Neural cell (in vitro differentiated cells): ENCODE measurements around the gene PNMA8C. TPM values are rescaled to one million over a fixed set of nuclear protein-coding genes. Genes with fewer than 3 reads are reported as not detected.
A peak's percentile ranks its signal among the peaks of the same experiment; 100 is the strongest.

ENCODE experiments used
- H2AFZ ChIP-seq: fragments of 200-600, 300-800 bp; sonication (generic), shearing (Covaris generic); 2 replicates; pipeline ENCODE4 v1.6.0; 2014; ENCODE audit warnings: low read depth, mild to moderate bottlenecking, antibody characterized with exemption, low read length, moderate library complexity
- H3F3A ChIP-seq: fragments of 200-600 bp; shearing (Covaris generic); 2 replicates; pipeline ENCODE4 v1.6.1; 2016; ENCODE audit warnings: mild to moderate bottlenecking, moderate library complexity, mixed read lengths, antibody characterized with exemption, low read length; ENCODE audit not compliant: insufficient read depth, poor library complexity, severe bottlenecking
- H3K27ac ChIP-seq: fragments of 200-600, 300-800 bp; sonication (generic), shearing (Covaris generic); 2 replicates; pipeline ENCODE4 v1.5.1; 2014; ENCODE audit warnings: mild to moderate bottlenecking, low read length, moderate library complexity
- H3K27me3 ChIP-seq: fragments of 300-800, 200-600 bp; sonication (generic), shearing (Covaris generic); 2 replicates; pipeline ENCODE4 v1.6.0; 2014; ENCODE audit warnings: mild to moderate bottlenecking, low read depth, low read length, moderate library complexity; ENCODE audit not compliant: insufficient read depth
- H3K36me3 ChIP-seq: fragments of 300-800, 200-600 bp; sonication (generic), shearing (Covaris generic); 2 replicates; pipeline ENCODE4 v1.5.1; 2014; ENCODE audit warnings: mild to moderate bottlenecking, antibody characterized with exemption, low read length, moderate library complexity; ENCODE audit not compliant: insufficient read depth
- H3K4me2 ChIP-seq: fragments of 300-800, 200-600 bp; sonication (generic), shearing (Covaris generic); 2 replicates; pipeline ENCODE4 v1.6.0; 2014; ENCODE audit warnings: mild to moderate bottlenecking, low read length
- H3K4me3 ChIP-seq: fragments of 300-800, 200-600 bp; sonication (generic), shearing (Covaris generic); 2 replicates; pipeline ENCODE4 v1.5.1; 2014; ENCODE audit warnings: mild to moderate bottlenecking, low read length, moderate library complexity
- H3K79me2 ChIP-seq: fragments of 200-600 bp; shearing (Covaris generic); replicated peaks from 2 replicates; pipeline ENCODE4 v1.6.0; 2014; ENCODE audit warnings: mild to moderate bottlenecking, low read length, moderate library complexity; ENCODE audit not compliant: insufficient read depth
- H3K9ac ChIP-seq: fragments of 300-800, 200-600 bp; sonication (generic), shearing (Covaris generic); 2 replicates; pipeline ENCODE4 v1.6.1; 2016; ENCODE audit warnings: mild to moderate bottlenecking, low read length, mixed read lengths
- H3K9me2 ChIP-seq: fragments of 200-600 bp; shearing (Covaris generic); 2 replicates; pipeline ENCODE4 v1.6.1; 2016; ENCODE audit warnings: mild to moderate bottlenecking, low read length, mixed read lengths; ENCODE audit not compliant: insufficient read depth
- H3K9me3 ChIP-seq: fragments of 200-600, 300-800 bp; sonication (generic), shearing (Covaris generic); 2 replicates; pipeline ENCODE4 v1.6.1; 2016; ENCODE audit warnings: mild to moderate bottlenecking, mixed run types, low read length, moderate library complexity, mixed read lengths
- H4K20me1 ChIP-seq: fragments of 200-600 bp; shearing (Covaris generic); 2 replicates; pipeline ENCODE4 v1.6.1; 2016; ENCODE audit warnings: mild to moderate bottlenecking, mixed run types; ENCODE audit not compliant: insufficient read depth
- EP300 ChIP-seq: fragments of 450-650 bp; conservative IDR thresholded peaks from 2 replicates; pipeline ENCODE4 v1.6.1; 2014; ENCODE audit warnings: antibody characterized with exemption, mild to moderate bottlenecking, moderate library complexity; ENCODE audit not compliant: poor library complexity, severe bottlenecking
- EZH2 ChIP-seq: fragments of 200-600, 300-800 bp; shearing (Covaris generic), sonication (generic); IDR thresholded peaks from 2 replicates; pipeline ENCODE4 v1.6.1; 2014; ENCODE audit warnings: antibody characterized with exemption, low read length, borderline replicate concordance, mild to moderate bottlenecking; ENCODE audit not compliant: insufficient read depth, poor library complexity, severe bottlenecking
- MXI1 ChIP-seq: fragments of 450-650 bp; conservative IDR thresholded peaks from 2 replicates; pipeline ENCODE4 v1.6.1; 2014; ENCODE audit warnings: antibody characterized with exemption, mild to moderate bottlenecking; ENCODE audit not compliant: poor library complexity, severe bottlenecking
- POLR2AphosphoS5 ChIP-seq: IDR thresholded peaks from 2 replicates; pipeline ENCODE4 v1.6.1; 2012
- RAD21 ChIP-seq: fragments of 450-650 bp; conservative IDR thresholded peaks from 2 replicates; pipeline ENCODE4 v1.6.1; 2014; ENCODE audit warnings: antibody characterized with exemption, mild to moderate bottlenecking, moderate library complexity
- SMC3 ChIP-seq: fragments of 450-650 bp; conservative IDR thresholded peaks from 2 replicates; pipeline ENCODE4 v1.6.1; 2014; ENCODE audit warnings: antibody characterized with exemption, mild to moderate bottlenecking, moderate library complexity; ENCODE audit not compliant: poor library complexity
- TAF1 ChIP-seq: IDR thresholded peaks from 2 replicates; pipeline ENCODE4 v1.6.1; 2012; ENCODE audit warnings: low read depth
- polyA plus RNA-seq: library from polyadenylated mRNA; depleted of rRNA; stranded (reverse); fragments of >200 nt; gene quantifications from 2 replicates; pipeline ENCODE4 v1.2.3, GENCODE V29; 2014
- TF ChIP-seq, protein P1 (sequence below): fragments of 450-650 bp; IDR thresholded peaks from 2 replicates; pipeline ENCODE4 v1.5.1; 2014; ENCODE audit warnings: antibody characterized with exemption, mild to moderate bottlenecking, moderate library complexity; ENCODE audit not compliant: poor library complexity, severe bottlenecking
- TF ChIP-seq, protein P2 (sequence below): IDR thresholded peaks from 2 replicates; pipeline ENCODE4 v1.6.1; 2012; ENCODE audit warnings: borderline replicate concordance

Gene PNMA8C
- polyA plus RNA-seq, 1 donor from 2014 or later = 17.2 TPM

DNA sequence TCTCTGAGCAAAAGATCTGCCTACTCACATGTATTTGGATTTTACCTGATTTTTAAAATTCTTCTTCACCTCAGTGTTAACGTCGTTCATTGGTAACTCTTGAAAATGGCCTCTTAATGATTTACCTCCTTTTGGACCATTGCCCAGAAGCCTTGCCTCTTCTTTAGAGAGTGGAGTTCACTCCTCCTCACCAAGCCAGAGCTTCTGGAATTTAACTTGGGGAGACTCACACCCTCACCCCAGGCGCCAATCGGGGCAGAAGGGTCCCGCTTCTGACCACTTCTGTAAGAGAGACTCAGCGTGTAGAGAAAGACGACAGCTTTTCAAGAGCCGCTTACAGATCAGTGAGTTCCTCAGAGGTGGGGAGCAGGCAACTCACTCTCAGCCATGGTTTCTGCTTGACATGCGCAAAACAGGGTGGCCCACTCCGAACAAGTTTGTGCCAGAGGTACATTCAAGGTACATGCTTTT lies 2.7 kb downstream of the PNMA8C start:
- Histone ChIP-seq H4K20me1 (no peaks in the 10 kb centered on the region), H3K27ac (peak overlapping the region; percentile 71), H3K27me3 (no peaks in the 10 kb centered on the region), H3K9me3 (no peaks in the 10 kb centered on the region), H3K9ac (peak overlapping the region; percentile 83), H2AFZ (no peak overlapping the region), H3K9me2 (no peaks in the 10 kb centered on the region), H3K36me3 (no peaks in the 10 kb centered on the region), H3K4me2 (peak overlapping the region; percentile 59), H3K79me2 (peaks cover 25% of the 10 kb centered on the region), H3F3A (no peaks in the 10 kb centered on the region), H3K4me3 (peak overlapping the region; percentile 79)
- no peak for TF ChIP-seq RAD21
- TF ChIP-seq, protein P1, sequence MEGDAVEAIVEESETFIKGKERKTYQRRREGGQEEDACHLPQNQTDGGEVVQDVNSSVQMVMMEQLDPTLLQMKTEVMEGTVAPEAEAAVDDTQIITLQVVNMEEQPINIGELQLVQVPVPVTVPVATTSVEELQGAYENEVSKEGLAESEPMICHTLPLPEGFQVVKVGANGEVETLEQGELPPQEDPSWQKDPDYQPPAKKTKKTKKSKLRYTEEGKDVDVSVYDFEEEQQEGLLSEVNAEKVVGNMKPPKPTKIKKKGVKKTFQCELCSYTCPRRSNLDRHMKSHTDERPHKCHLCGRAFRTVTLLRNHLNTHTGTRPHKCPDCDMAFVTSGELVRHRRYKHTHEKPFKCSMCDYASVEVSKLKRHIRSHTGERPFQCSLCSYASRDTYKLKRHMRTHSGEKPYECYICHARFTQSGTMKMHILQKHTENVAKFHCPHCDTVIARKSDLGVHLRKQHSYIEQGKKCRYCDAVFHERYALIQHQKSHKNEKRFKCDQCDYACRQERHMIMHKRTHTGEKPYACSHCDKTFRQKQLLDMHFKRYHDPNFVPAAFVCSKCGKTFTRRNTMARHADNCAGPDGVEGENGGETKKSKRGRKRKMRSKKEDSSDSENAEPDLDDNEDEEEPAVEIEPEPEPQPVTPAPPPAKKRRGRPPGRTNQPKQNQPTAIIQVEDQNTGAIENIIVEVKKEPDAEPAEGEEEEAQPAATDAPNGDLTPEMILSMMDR = no peak
- no peak for TF ChIP-seq EZH2
- TF ChIP-seq POLR2AphosphoS5 = no peak

DNA sequence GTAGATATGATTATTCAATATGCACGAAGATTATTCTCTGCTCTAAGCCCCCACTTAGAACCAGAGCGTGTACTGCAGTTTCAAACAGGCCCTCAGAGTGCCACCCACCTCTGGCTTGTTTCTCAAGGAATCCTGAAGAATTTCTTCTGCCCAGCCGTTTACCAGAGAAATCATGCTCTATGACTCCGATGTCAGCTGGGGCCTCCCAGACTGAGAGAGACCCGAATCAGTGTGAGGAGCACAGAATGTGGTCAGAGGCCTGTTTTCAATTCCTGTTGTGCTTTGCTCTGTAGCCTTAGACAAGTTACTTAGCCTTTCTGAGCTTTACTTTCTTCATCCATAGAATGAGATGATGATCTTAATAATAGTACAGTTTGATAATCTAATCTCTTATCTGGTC lies 5.5 kb downstream of the PNMA8C start:
- Histone ChIP-seq H3K36me3 (no peaks in the 10 kb centered on the region), H3K4me2 (no peak overlapping the region), H3K27me3 (no peaks in the 10 kb centered on the region), H4K20me1 (no peaks in the 10 kb centered on the region), H3K27ac (no peak overlapping the region), H3K9me3 (no peaks in the 10 kb centered on the region), H3K9ac (no peak overlapping the region), H3F3A (no peaks in the 10 kb centered on the region), H2AFZ (no peak overlapping the region), H3K79me2 (peaks cover 15% of the 10 kb centered on the region), H3K4me3 (no peak overlapping the region), H3K9me2 (no peaks in the 10 kb centered on the region)
- TF ChIP-seq TAF1 (no peak), EZH2 (no peak), SMC3 (no peak)
- TF ChIP-seq, protein P2, sequence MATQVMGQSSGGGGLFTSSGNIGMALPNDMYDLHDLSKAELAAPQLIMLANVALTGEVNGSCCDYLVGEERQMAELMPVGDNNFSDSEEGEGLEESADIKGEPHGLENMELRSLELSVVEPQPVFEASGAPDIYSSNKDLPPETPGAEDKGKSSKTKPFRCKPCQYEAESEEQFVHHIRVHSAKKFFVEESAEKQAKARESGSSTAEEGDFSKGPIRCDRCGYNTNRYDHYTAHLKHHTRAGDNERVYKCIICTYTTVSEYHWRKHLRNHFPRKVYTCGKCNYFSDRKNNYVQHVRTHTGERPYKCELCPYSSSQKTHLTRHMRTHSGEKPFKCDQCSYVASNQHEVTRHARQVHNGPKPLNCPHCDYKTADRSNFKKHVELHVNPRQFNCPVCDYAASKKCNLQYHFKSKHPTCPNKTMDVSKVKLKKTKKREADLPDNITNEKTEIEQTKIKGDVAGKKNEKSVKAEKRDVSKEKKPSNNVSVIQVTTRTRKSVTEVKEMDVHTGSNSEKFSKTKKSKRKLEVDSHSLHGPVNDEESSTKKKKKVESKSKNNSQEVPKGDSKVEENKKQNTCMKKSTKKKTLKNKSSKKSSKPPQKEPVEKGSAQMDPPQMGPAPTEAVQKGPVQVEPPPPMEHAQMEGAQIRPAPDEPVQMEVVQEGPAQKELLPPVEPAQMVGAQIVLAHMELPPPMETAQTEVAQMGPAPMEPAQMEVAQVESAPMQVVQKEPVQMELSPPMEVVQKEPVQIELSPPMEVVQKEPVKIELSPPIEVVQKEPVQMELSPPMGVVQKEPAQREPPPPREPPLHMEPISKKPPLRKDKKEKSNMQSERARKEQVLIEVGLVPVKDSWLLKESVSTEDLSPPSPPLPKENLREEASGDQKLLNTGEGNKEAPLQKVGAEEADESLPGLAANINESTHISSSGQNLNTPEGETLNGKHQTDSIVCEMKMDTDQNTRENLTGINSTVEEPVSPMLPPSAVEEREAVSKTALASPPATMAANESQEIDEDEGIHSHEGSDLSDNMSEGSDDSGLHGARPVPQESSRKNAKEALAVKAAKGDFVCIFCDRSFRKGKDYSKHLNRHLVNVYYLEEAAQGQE = no peak

GRCh38 chr19:46422344-46422743 lies 6.4 kb downstream of the PNMA8C start:
- Histone ChIP-seq H3K4me3 (no peak overlapping the region), H2AFZ (no peak overlapping the region), H3K27me3 (no peaks in the 10 kb centered on the region), H3K9me3 (no peaks in the 10 kb centered on the region), H3K9ac (no peak overlapping the region), H3K4me2 (no peak overlapping the region), H3F3A (no peaks in the 10 kb centered on the region), H3K79me2 (peaks cover 7% of the 10 kb centered on the region), H3K36me3 (no peaks in the 10 kb centered on the region), H4K20me1 (no peaks in the 10 kb centered on the region), H3K27ac (no peak overlapping the region), H3K9me2 (no peaks in the 10 kb centered on the region)
- TF ChIP-seq EZH2 (no peak), POLR2AphosphoS5 (no peak), TAF1 (no peak), EP300 (no peak), SMC3 (no peak), MXI1 (no peak), RAD21 (no peak)
- TF ChIP-seq, protein P2 = no peak
- TF ChIP-seq, protein P1 = no peak
